ENCODE data around the gene TRPT1.

GRCh38 chr11:64259533-64260067 is 33.6 kb upstream of the TRPT1 start:
- TF ChIP-seq CTCF (IDR thresholded peaks at IDR 0.05) (no peak), POLR2A (IDR thresholded peaks at IDR 0.05) (no peak)
